Body of pancreas (tissue), 4 donors: Measurements from ENCODE around the gene PDE4A. TPM values are rescaled to one million over a fixed set of nuclear protein-coding genes. Genes with fewer than 3 reads are reported as not detected.

Experiments used
- ATAC-seq: fragments of 150-250 bp; one replicate; pipeline ENCODE4 v1.9.1; 2016
- DNase-seq, 4 donors: peaks; one replicate each; pipeline ENCODE4 v3.0.0-alpha.2; 2019
- H3K27ac ChIP-seq, 4 donors: fragments of 200-600 bp; sonication (generic); 1 replicate in 3 of 4; 2 replicates in 1 of 4; pipeline versions ENCODE4 v1.5.1 to v1.6.1; 2016 to 2019; ENCODE audit warnings: mild to moderate bottlenecking in 1 of 4, mixed read lengths in 1 of 4, moderate library complexity in 1 of 4
- H3K27me3 ChIP-seq, 2 donors: fragments of 200-600 bp; sonication (generic); one replicate each; pipeline ENCODE4 v1.6.0; 2016; ENCODE audit warnings: mild to moderate bottlenecking in 1 of 2
- H3K36me3 ChIP-seq, 2 donors: fragments of 200-600 bp; sonication (generic); replicated peaks in 1 of 2; 2 replicates each; pipeline ENCODE4 v1.5.1; 2016; ENCODE audit warnings: low read depth in 2 of 2; ENCODE audit not compliant: insufficient read depth in 1 of 2
- H3K4me1 ChIP-seq: fragments of 200-600 bp; sonication (generic); one replicate; pipeline ENCODE4 v1.6.0; 2016
- H3K4me3 ChIP-seq, 2 donors: fragments of 200-600 bp; sonication (generic); 1 replicate in 1 of 2; 2 replicates in 1 of 2; pipeline ENCODE4 v1.5.1; 2016 to 2019
- H3K9me3 ChIP-seq, 3 donors: fragments of 200-600 bp; sonication (generic); 1 replicate in 2 of 3; 2 replicates in 1 of 3; pipeline ENCODE4 v1.5.1; 2016
- CTCF ChIP-seq, 7 experiments: fragments of 450-650 bp in 4 of 7; fragments of 200-600 bp in 3 of 7; sonication (generic) in 3 of 7; IDR thresholded peaks; one replicate each; pipeline ENCODE4 v1.5.1; 2016 to 2019; ENCODE audit warnings: antibody characterized with exemption in 7 of 7
- POLR2A ChIP-seq, 3 donors: fragments of 450-650 bp; IDR thresholded peaks; one replicate each; pipeline ENCODE4 v1.6.1; 2016; ENCODE audit warnings: antibody characterized with exemption in 3 of 3, mild to moderate bottlenecking in 2 of 3
- WGBS, 2 donors: methylation state at CpG; one replicate each; pipeline ENCODE4 v1.1.5; 2017; 5-methylcytosine and 5-hydroxymethylcytosine counted together
- intact Hi-C: fragments of 100-400 bp; cut with DNase I; formaldehyde crosslinking; loops from one replicate; pipeline ENCODE4 v1.15.1; 2023
- total RNA-seq, 2 donors: library from RNA; depleted of rRNA; stranded (reverse); fragments of >200 nt; gene quantifications; one replicate each; pipeline ENCODE4 v1.1.0, GENCODE V29; 2016

PDE4A gene
- total RNA-seq, 2 donors from 2014 or later = 8.8 to 17.1 TPM

- no peak overlapping the region for H3K27ac ChIP-seq
- ATAC-seq (no peak), DNase-seq (no peak)
- H3K9me3 ChIP-seq = no peaks in the 10 kb centered on the region
- H3K4me3 ChIP-seq = no peak overlapping the region
- intact Hi-C loops = no loop called here
- 32 to 39% methylated on average over 5 of the region's 5 CpGs for WGBS, 2 donors
- no peaks in the 10 kb centered on the region for H3K36me3 ChIP-seq
- no peaks in the 10 kb centered on the region for H3K27me3 ChIP-seq
- no peak for TF ChIP-seq POLR2A (IDR thresholded peaks at IDR 0.05)
- TF ChIP-seq CTCF (IDR thresholded peaks at IDR 0.05) = no peak
- peaks cover 16% of the 10 kb centered on the region for H3K4me1 ChIP-seq
Measured at GRCh38 chr19:10478476-10478875, 58.1 kb downstream of the PDE4A start.

GRCh38 chr19:10478903-10479384, 58.6 kb downstream of the PDE4A start:
- intact Hi-C loops = no loop called here
- no peaks in the 10 kb centered on the region for H3K9me3 ChIP-seq
- TF ChIP-seq POLR2A (IDR thresholded peaks at IDR 0.05) = peak in 2 of 3 donors; percentile 16 to 29
- peak; percentile 27 to 85 (median 52) for TF ChIP-seq CTCF (IDR thresholded peaks at IDR 0.05)
- ATAC-seq = peak; percentile 99
- H3K27me3 ChIP-seq = no peaks in the 10 kb centered on the region
- H3K4me3 ChIP-seq = no peak overlapping the region
- H3K4me1 ChIP-seq = peaks cover 14% of the 10 kb centered on the region
- H3K27ac ChIP-seq = no peak overlapping the region
- H3K36me3 ChIP-seq = no peaks in the 10 kb centered on the region
- peak; percentile 93 to 96 (median 94) for DNase-seq
- 2 to 3% methylated on average over 32 to 36 of the region's 36 CpGs for WGBS, 2 donors

- Histone ChIP-seq H3K27ac (no peak overlapping the region), H3K36me3 (peaks cover 8 to 19% of the 10 kb centered on the region in 2 donors), H3K4me1 (no peaks in the 10 kb centered on the region), H3K4me3 (no peak overlapping the region), H3K9me3 (no peaks in the 10 kb centered on the region), H3K27me3 (no peaks in the 10 kb centered on the region)
- TF ChIP-seq POLR2A (IDR thresholded peaks at IDR 0.05) = no peak
- TF ChIP-seq CTCF (IDR thresholded peaks at IDR 0.05) = no peak
- intact Hi-C loops = no loop called here
- DNase-seq (no peak), ATAC-seq (no peak)
- WGBS, 2 donors = 81 to 88% methylated on average over 7 to 13 of the region's 13 CpGs
Measured at GRCh38 chr19:10486551-10486950, 66.2 kb downstream of the PDE4A start.

GRCh38 chr19:10491472-10492047, 71.2 kb downstream of the PDE4A start:
- TF ChIP-seq POLR2A (IDR thresholded peaks at IDR 0.05) (no peak), CTCF (IDR thresholded peaks at IDR 0.05) (no peak)
- DNase-seq (no peak), ATAC-seq (no peak)
- intact Hi-C loops = loop anchor here (5.0 kb wide), 1 partner anchor 71 kb away; no protein-coding TSS in a partner anchor
- no peaks in the 10 kb centered on the region for H3K27me3 ChIP-seq
- H3K27ac ChIP-seq = no peak overlapping the region
- H3K9me3 ChIP-seq = no peaks in the 10 kb centered on the region
- WGBS, 2 donors = 93 to 95% methylated on average over 12 to 42 of the region's 43 CpGs
- H3K36me3 ChIP-seq = peaks cover 4 to 28% of the 10 kb centered on the region in 2 donors
- no peak overlapping the region for H3K4me3 ChIP-seq
- no peaks in the 10 kb centered on the region for H3K4me1 ChIP-seq

- Histone ChIP-seq H3K4me1 (peaks cover 34% of the 10 kb centered on the region), H3K9me3 (no peaks in the 10 kb centered on the region), H3K36me3 (peaks cover 8 to 12% of the 10 kb centered on the region in 2 donors), H3K4me3 (no peak overlapping the region), H3K27me3 (no peaks in the 10 kb centered on the region), H3K27ac (no peak overlapping the region)
- WGBS, 2 donors = 93 to 94% methylated on average over 4 of the region's 4 CpGs
- ATAC-seq (no peak), DNase-seq (no peak)
- no peak for TF ChIP-seq POLR2A (IDR thresholded peaks at IDR 0.05)
- no peak for TF ChIP-seq CTCF (IDR thresholded peaks at IDR 0.05)
- intact Hi-C loops = no loop called here
Measured at GRCh38 chr19:10497371-10497770, 77.0 kb downstream of the PDE4A start.
